Psoas muscle (tissue), 8 donors: Measurements from ENCODE around the gene YPEL2. TPM values are rescaled to one million over a fixed set of nuclear protein-coding genes. Genes with fewer than 3 reads are reported as not detected.
A peak's percentile ranks its signal among the peaks of the same experiment; 100 is the strongest.

ENCODE experiments used
- ATAC-seq, 4 donors: fragments of 200-7000 bp; cut with Tn5 transposase; one replicate each; pipeline ENCODE4 v1.9.1; 2020; ENCODE audit warnings: moderate library complexity in 3 of 4, mild to moderate bottlenecking in 2 of 4
- DNase-seq, 2 donors: peaks; one replicate each; pipeline ENCODE4 v3.0.0-alpha.2; 2020
- H3K27ac ChIP-seq: fragments of 200-600 bp; one replicate; pipeline ENCODE4 v1.8.0; 2022
- H3K27me3 ChIP-seq, 3 donors: fragments of 200-600 bp in 1 of 3; one replicate each; pipeline versions ENCODE4 v1.6.1 to v1.8.0; 2013 to 2022; ENCODE audit warnings: low read length in 2 of 3, mild to moderate bottlenecking in 2 of 3, moderate library complexity in 1 of 3; ENCODE audit not compliant: insufficient read depth in 3 of 3
- H3K36me3 ChIP-seq, 2 donors: fragments of 200-600 bp in 1 of 2; one replicate each; pipeline versions ENCODE4 v1.6.1 to v1.8.0; 2013 to 2022; ENCODE audit warnings: low read depth in 1 of 2, mild to moderate bottlenecking in 1 of 2, moderate library complexity in 1 of 2; ENCODE audit not compliant: insufficient read depth in 1 of 2
- H3K4me1 ChIP-seq: fragments of 200-600 bp; one replicate; pipeline ENCODE4 v1.8.0; 2022
- H3K4me3 ChIP-seq: fragments of 200-600 bp; one replicate; pipeline ENCODE4 v1.8.0; 2022; ENCODE audit warnings: mild to moderate bottlenecking
- H3K9me3 ChIP-seq: fragments of 200-600 bp; one replicate; pipeline ENCODE4 v1.8.0; 2022
- CTCF ChIP-seq: fragments of 200-600 bp; IDR thresholded peaks from one replicate; pipeline ENCODE4 v1.8.0; 2022; ENCODE audit warnings: antibody characterized with exemption
- WGBS, 3 donors: extraction: QIAGEN DNeasy Blood & Tissue Kit; methylation state at CpG; one replicate each; pipeline versions ENCODE4 v1.1.6 to v1.1.7; 2013; 5-methylcytosine and 5-hydroxymethylcytosine counted together
- intact Hi-C, 2 donors: fragments of 100-400 bp; cut with DNase I; formaldehyde crosslinking; loops; one replicate each; pipeline versions ENCODE4 v1.11.0 to v1.14.2; 2022
- polyA plus RNA-seq, 3 donors: library from polyadenylated mRNA; stranded (reverse); fragments of 200-250 nt; gene quantifications; one replicate each; pipeline ENCODE4 v1.2.3, GENCODE V29; 2013
- total RNA-seq, 4 donors: library from RNA; stranded (reverse); fragmentation: NEBNext Ultra II Directional in 2 of 4; extraction: Animal tissue kit (Norgen Biotek cat#: 25700) in 2 of 4; gene quantifications; one replicate each; pipeline versions ENCODE4 v1.2.1 to v1.2.4, GENCODE V29; 2021 to 2023
- donor health status: healthy with polysubstance abuse.
- donor health status: DM: no; HTN: no; CAD: no; lungs with moderate emphysema.
- donor health status: Bipolar disorder and iron deficiency.
- donor health status: healthy.
- donor health status: DM: yes; HTN: yes; CAD: no.
- donor health status: DM: no; HTN: no; CAD: no.
- donor health status: DM: no; HTN: no; CAD: no.
- donor health status: DM: yes; HTN: yes; CAD: no.

The YPEL2 gene
- total and polyA plus RNA-seq, 7 donors: 1.9 to 47.8 (median 19.9) TPM

GRCh38 chr17:59371416-59372100, 40.1 kb downstream of the YPEL2 start:
- Histone ChIP-seq H3K27ac (peak overlapping the region; percentile 92), H3K4me3 (peak overlapping the region; percentile 50), H3K9me3 (no peaks in the 10 kb centered on the region), H3K36me3 (no peaks in the 10 kb centered on the region), H3K4me1 (peaks cover 99% of the 10 kb centered on the region), H3K27me3 (no peaks in the 10 kb centered on the region)
- WGBS, 3 donors: 10 to 18% (median 14%) methylated on average over 5 of the region's 5 CpGs
- ATAC-seq (peak; percentile 50 to 75 (median 66)), DNase-seq (peak; percentile 79 to 89)
- no peak for TF ChIP-seq CTCF
- intact Hi-C loops: loop anchor here (1.0 to 5.0 kb wide), 3 partner anchors 39 to 56 kb away; no protein-coding TSS in a partner anchor

GRCh38 chr17:59372138-59372751, 40.8 kb downstream of the YPEL2 start:
- Histone ChIP-seq H3K4me1 (peaks cover 97% of the 10 kb centered on the region), H3K27ac (peak overlapping the region; percentile 92), H3K27me3 (no peaks in the 10 kb centered on the region), H3K9me3 (no peaks in the 10 kb centered on the region), H3K36me3 (no peaks in the 10 kb centered on the region), H3K4me3 (peak overlapping the region; percentile 50)
- TF ChIP-seq CTCF: no peak
- ATAC-seq: peak; percentile 71 to 76 (median 74)
- peak in 1 of 2 donors; percentile 41 for DNase-seq
- intact Hi-C loops: loop anchor here in 1 of 2 donors (5.0 kb wide), 1 partner anchor 55 kb away; no protein-coding TSS in a partner anchor
- 3 to 12% (median 4%) methylated on average over 2 of the region's 2 CpGs for WGBS, 3 donors

GRCh38 chr17:59373882-59374495, 42.5 kb downstream of the YPEL2 start:
- H3K36me3 ChIP-seq: no peaks in the 10 kb centered on the region
- no peak overlapping the region for H3K4me3 ChIP-seq
- TF ChIP-seq CTCF: no peak
- ATAC-seq: peak in 1 of 4 donors; percentile 11
- DNase-seq: peak in 1 of 2 donors; percentile 47
- peaks cover 97% of the 10 kb centered on the region for H3K4me1 ChIP-seq
- peak overlapping the region; percentile 92 for H3K27ac ChIP-seq
- no peaks in the 10 kb centered on the region for H3K27me3 ChIP-seq
- 36 to 48% (median 46%) methylated on average over 5 of the region's 5 CpGs for WGBS, 3 donors
- no peaks in the 10 kb centered on the region for H3K9me3 ChIP-seq
- intact Hi-C loops: loop anchor here in 1 of 2 donors (5.0 kb wide), 1 partner anchor 53 kb away; no protein-coding TSS in a partner anchor

- Histone ChIP-seq H3K27me3 (no peaks in the 10 kb centered on the region), H3K27ac (peak overlapping the region; percentile 92), H3K4me1 (peaks cover 96% of the 10 kb centered on the region), H3K4me3 (no peak overlapping the region), H3K36me3 (no peaks in the 10 kb centered on the region), H3K9me3 (no peaks in the 10 kb centered on the region)
- DNase-seq: no peak
- no peak for TF ChIP-seq CTCF
- ATAC-seq: no peak
- 80 to 83% (median 82%) methylated on average over 4 of the region's 4 CpGs for whole genome bisulfite sequencing, 3 donors
- intact Hi-C loops: loop anchor here in 1 of 2 donors (5.0 kb wide), 1 partner anchor 53 kb away; no protein-coding TSS in a partner anchor
Observed at GRCh38 chr17:59374612-59375011, 43.2 kb downstream of the YPEL2 start.
